Hepatocyte (in vitro differentiated cells): ENCODE measurements around the gene HNF1A. TPM values are rescaled to one million over a fixed set of nuclear protein-coding genes. Genes with fewer than 3 reads are reported as not detected.
A peak's percentile ranks its signal among the peaks of the same experiment; 100 is the strongest.

Experiments used
- DNase-seq: peaks from one replicate; pipeline ENCODE4 v3.0.0-alpha.2; 2016; ENCODE audit warnings: low spot score
- H2AFZ ChIP-seq: fragments of 200-600 bp; sonication (generic); 2 replicates; pipeline ENCODE4 v1.6.0; 2016; ENCODE audit warnings: antibody characterized with exemption, mild to moderate bottlenecking
- H3K27ac ChIP-seq: fragments of 200-600 bp; sonication (generic); 2 replicates; pipeline ENCODE4 v1.5.1; 2016; ENCODE audit warnings: mild to moderate bottlenecking
- H3K27me3 ChIP-seq: fragments of 200-600 bp; sonication (generic); 2 replicates; pipeline ENCODE4 v1.6.1; 2016
- H3K36me3 ChIP-seq: fragments of 200-600 bp; sonication (generic); replicated peaks from 2 replicates; pipeline ENCODE4 v1.5.1; 2016; ENCODE audit warnings: low read depth; ENCODE audit not compliant: insufficient read depth
- H3K4me1 ChIP-seq: fragments of 200-600 bp; sonication (generic); 2 replicates; pipeline ENCODE4 v1.5.1; 2016; ENCODE audit warnings: mild to moderate bottlenecking, moderate library complexity; ENCODE audit not compliant: insufficient read depth
- H3K4me2 ChIP-seq: fragments of 200-600 bp; sonication (generic); 2 replicates; pipeline ENCODE4 v1.6.0; 2016
- H3K4me3 ChIP-seq: fragments of 200-600 bp; sonication (generic); 2 replicates; pipeline ENCODE4 v1.5.1; 2016; ENCODE audit warnings: mild to moderate bottlenecking
- H3K79me2 ChIP-seq: fragments of 200-600 bp; sonication (generic); 2 replicates; pipeline ENCODE4 v1.6.0; 2017; ENCODE audit warnings: mild to moderate bottlenecking
- H3K9me2 ChIP-seq: fragments of 200-600 bp; sonication (generic); replicated peaks from 2 replicates; pipeline ENCODE4 v1.6.0; 2017; ENCODE audit warnings: mild to moderate bottlenecking; ENCODE audit not compliant: insufficient read depth
- H3K9me3 ChIP-seq: fragments of 200-600 bp; sonication (generic); 2 replicates; pipeline ENCODE4 v1.5.1; 2016; ENCODE audit warnings: low read depth, mild to moderate bottlenecking
- H4K20me1 ChIP-seq: fragments of 200-600 bp; sonication (generic); 2 replicates; pipeline ENCODE4 v1.6.0; 2016; ENCODE audit warnings: mild to moderate bottlenecking; ENCODE audit not compliant: insufficient read depth, poor library complexity, severe bottlenecking
- CTCF ChIP-seq: fragments of 200-600 bp; sonication (generic); IDR thresholded peaks from 2 replicates; pipeline ENCODE4 v1.5.1; 2016; ENCODE audit warnings: antibody characterized with exemption, mild to moderate bottlenecking; ENCODE audit not compliant: poor library complexity
- EZH2 ChIP-seq: fragments of 200-600 bp; sonication (generic); IDR thresholded peaks from 2 replicates; pipeline ENCODE4 v1.6.1; 2016; ENCODE audit warnings: antibody characterized with exemption, mild to moderate bottlenecking, borderline replicate concordance
- EZH2phosphoT487 ChIP-seq: fragments of 200-600 bp; sonication (generic); IDR thresholded peaks from one replicate; pipeline ENCODE4 v1.6.1; 2018; ENCODE audit warnings: antibody characterized with exemption, mild to moderate bottlenecking, low read depth, moderate library complexity; ENCODE audit not compliant: unreplicated experiment, severe bottlenecking
- WGBS: methylation state at CpG from one replicate; pipeline ENCODE4 v1.1.6; 2016; ENCODE audit warnings: low lambda C conversion rate; ENCODE audit errors: missing lambda C conversion rate; 5-methylcytosine and 5-hydroxymethylcytosine counted together
- polyA plus RNA-seq: library from polyadenylated mRNA; unstranded; fragments of >200 nt; fragmentation: Nextera tagmentation; extraction: Ambion mirVana; gene quantifications from 2 replicates; pipeline ENCODE4 v1.2.1, GENCODE V29; 2016
- total RNA-seq: library from RNA; depleted of rRNA; stranded (reverse); fragments of >200 nt; gene quantifications from 2 replicates; pipeline ENCODE4 v1.2.3, GENCODE V29; 2014

The HNF1A gene
- total and polyA plus RNA-seq, 2 experiments from 2014 or later: 16.7 to 23.9 TPM

DNA sequence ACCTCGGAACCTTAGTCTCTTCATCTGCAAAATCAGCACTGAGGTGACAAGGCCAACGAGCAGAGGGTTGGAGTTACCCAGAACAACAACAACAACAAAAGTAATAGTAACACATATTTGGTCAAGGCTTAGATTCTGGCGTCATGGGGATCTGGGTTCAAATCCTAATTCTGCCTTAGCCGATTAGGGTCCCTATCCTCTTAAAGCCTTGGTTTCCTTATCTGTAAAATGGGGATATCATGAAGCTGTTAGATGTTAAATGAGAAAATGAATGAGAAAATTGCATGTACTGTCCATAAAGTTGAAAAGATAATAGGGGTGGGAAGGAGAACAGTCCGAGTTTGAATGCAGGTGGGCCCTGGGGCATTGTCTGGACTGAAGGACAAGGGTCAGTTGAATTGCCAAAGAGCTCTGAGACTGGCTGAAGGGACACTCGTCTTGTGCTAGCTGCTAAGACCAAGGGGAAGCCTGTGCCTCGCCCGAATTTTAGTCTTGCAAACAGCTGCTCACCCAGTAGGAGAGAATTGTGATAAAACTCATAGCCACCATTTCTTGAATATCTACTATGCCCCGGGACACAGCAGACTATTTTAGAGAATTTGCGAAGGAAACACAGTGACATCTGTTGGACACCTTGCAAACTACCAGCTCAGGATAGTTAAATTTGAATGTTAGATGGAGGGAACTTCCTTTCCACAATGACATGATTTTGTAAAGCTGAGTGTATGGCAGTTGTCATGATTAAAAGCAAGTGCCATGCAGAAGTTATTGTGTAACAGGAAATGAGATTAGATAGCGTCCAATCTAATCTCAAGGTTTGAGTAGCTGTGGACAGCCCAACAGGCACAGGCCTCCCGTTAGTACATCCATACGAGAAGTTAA, 6.8 kb upstream of the HNF1A start:
- no peak overlapping the region for H3K27ac ChIP-seq

DNA sequence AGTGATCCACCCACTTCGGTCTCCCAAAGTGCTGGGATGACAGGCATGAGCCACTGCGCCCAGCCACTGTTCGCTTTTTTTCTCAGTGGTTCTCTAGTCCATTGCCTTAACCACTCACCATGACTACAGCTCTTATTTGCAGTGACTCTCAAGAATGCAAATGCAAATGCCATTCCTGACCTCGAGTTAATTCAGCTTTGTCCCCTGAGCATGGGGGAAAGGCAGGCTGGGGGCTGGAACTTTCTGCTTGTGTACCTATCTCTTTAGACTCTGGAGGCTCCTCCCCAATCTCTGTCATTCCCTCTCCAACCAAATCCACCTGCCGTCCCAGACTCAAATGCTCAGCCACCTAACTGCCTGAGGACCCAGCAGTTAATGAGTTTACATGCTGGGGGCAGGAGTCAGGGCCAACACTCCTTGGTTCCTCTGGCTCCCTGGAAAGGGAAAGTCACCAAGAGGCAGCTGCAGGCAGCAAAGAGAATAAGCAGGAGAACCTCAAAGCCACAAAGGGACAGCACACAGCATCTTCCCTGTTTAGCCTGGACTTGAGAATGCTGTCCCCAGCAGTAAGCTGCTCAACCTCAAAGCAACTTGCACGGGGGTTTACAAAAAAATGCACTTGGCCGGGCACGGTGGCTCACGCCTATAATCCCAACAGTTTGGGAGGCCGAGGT, 5.3 kb upstream of the HNF1A start:
- Histone ChIP-seq H3K27ac (peak overlapping the region; percentile 34), H2AFZ (no peak overlapping the region), H3K27me3 (no peaks in the 10 kb centered on the region), H3K9me2 (no peaks in the 10 kb centered on the region), H3K79me2 (peaks cover 22% of the 10 kb centered on the region), H3K9me3 (no peaks in the 10 kb centered on the region), H4K20me1 (peaks cover 5% of the 10 kb centered on the region), H3K4me2 (peak overlapping the region; percentile 26), H3K4me3 (no peak overlapping the region), H3K36me3 (no peaks in the 10 kb centered on the region), H3K4me1 (no peaks in the 10 kb centered on the region)
- 48% methylated on average over 10 of the region's 10 CpGs for WGBS
- peak; percentile 55 for DNase-seq
- TF ChIP-seq EZH2 (no peak), EZH2phosphoT487 (no peak), CTCF (no peak)

More for the DNA sequence above, 6.8 kb upstream of the HNF1A start:
- H3K9me2 ChIP-seq: no peaks in the 10 kb centered on the region
- TF ChIP-seq CTCF (peak; percentile 83), EZH2phosphoT487 (no peak), EZH2 (no peak)
- H4K20me1 ChIP-seq: peaks cover 5% of the 10 kb centered on the region
- peaks cover 8% of the 10 kb centered on the region for H3K79me2 ChIP-seq
- H3K4me2 ChIP-seq: no peak overlapping the region
- H3K4me1 ChIP-seq: no peaks in the 10 kb centered on the region
- 44% methylated on average over 13 of the region's 13 CpGs for WGBS
- H3K9me3 ChIP-seq: no peaks in the 10 kb centered on the region
- no peaks in the 10 kb centered on the region for H3K36me3 ChIP-seq
- peak; percentile 65 for DNase-seq
- H3K4me3 ChIP-seq: no peak overlapping the region
- H2AFZ ChIP-seq: no peak overlapping the region
- no peaks in the 10 kb centered on the region for H3K27me3 ChIP-seq

DNA sequence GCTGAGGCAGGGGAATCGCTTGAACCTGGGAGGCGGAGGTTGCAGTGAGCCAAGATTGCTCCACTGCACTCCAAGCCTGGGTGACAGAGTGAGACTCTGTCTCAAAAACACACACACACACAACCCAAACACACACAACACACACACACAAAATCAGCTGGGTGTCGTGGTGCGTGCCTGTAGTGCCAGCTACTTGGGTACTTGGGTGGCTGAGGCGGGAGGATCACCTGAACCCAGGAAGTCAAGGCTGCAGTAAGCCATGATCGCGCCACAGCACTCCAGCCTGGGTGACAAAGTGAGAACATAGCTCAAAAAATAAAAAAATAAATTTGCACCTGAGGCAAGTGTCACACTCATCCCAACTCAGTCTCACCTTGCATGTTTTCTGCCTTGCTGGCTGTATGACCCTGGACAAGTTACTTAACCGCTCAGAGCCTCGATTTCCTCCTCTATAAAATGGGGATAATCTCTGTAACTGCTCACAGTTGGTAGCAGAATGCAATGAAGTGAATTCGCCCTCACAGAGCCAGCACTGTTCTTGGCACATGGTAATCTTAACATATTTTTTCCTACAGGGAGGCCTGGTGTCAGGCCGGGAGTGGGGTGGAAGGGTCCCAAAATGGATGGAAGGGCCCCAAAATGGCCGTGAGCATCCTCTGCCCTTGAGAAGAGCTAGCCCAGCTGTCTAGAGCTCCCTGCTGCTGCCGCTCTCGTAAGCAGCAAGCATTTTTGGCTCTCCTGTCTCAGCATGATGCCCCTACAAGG, 630 bp upstream of the HNF1A start:
- Histone ChIP-seq H3K4me1 (peaks cover 3% of the 10 kb centered on the region), H3K27me3 (no peaks in the 10 kb centered on the region), H4K20me1 (peaks cover 5% of the 10 kb centered on the region), H2AFZ (no peak overlapping the region), H3K9me3 (no peaks in the 10 kb centered on the region), H3K4me3 (peak overlapping the region; percentile 21), H3K36me3 (no peaks in the 10 kb centered on the region), H3K4me2 (peak overlapping the region; percentile 86), H3K79me2 (peaks cover 45% of the 10 kb centered on the region), H3K9me2 (no peaks in the 10 kb centered on the region), H3K27ac (peak overlapping the region; percentile 99)
- no peak for TF ChIP-seq EZH2phosphoT487
- TF ChIP-seq CTCF: no peak
- no peak for TF ChIP-seq EZH2
- DNase-seq: no peak
- 72% methylated on average over 14 of the region's 14 CpGs for WGBS
